AG04449 (cell line): Measurements from ENCODE around the gene WBP1.
"Not testable (repeated sequence)": the region's sequence is repeated elsewhere in the genome, so short reads cannot be mapped to it uniquely, and the experiment has no call there.

Experiments used
- CTCF ChIA-PET: fragments of 350-600 bp; formaldehyde crosslinking; extraction: SDS; loops from one replicate; lab custom pipeline; 2021; ENCODE audit warnings: antibody characterized with exemption; lab: Yijun Ruan, JAX
- POLR2A ChIA-PET: fragments of 400-600, 350-600 bp; formaldehyde crosslinking; extraction: SDS; loops from one replicate; lab custom pipeline; 2020; ENCODE audit warnings: antibody characterized with exemption, inconsistent platforms; lab: Yijun Ruan, JAX
- DNase-seq: peaks from one replicate; pipeline ENCODE4 v3.0.0-alpha.2; 2010; ENCODE audit warnings: low read depth, low spot score
- H3K4me3 ChIP-seq: 2 replicates; pipeline ENCODE4 v1.5.1; 2011; ENCODE audit warnings: low read depth, mild to moderate bottlenecking, control low read depth, low read length
- CTCF ChIP-seq: IDR thresholded peaks from one replicate; pipeline ENCODE4 v1.5.1; 2011; ENCODE audit warnings: mild to moderate bottlenecking, moderate library complexity, low read length, control low read depth, inconsistent platforms; ENCODE audit not compliant: insufficient read depth; ENCODE audit errors: missing control alignments

The WBP1 gene

GRCh38 chr2:74474481-74474880, 16.2 kb downstream of the WBP1 start:
- H3K4me3 ChIP-seq, result no peak overlapping the region
- POLR2A ChIA-PET, result interaction anchor here (0.6 to 2.5 kb wide), 2 partner anchors 16 to 109 kb away, joined by 3 to 8 read pairs; partner anchors contain the start of gene WBP1
- no peak for TF ChIP-seq CTCF
- CTCF ChIA-PET, result interaction anchor here (0.7 to 4.1 kb wide), 5 partner anchors 8 to 169 kb away, joined by 3 to 32 read pairs (median 4); partner anchors contain the start of genes CCDC142, PCGF1 and TTC31
- DNase-seq, result no peak

GRCh38 chr2:74474899-74475298, 16.7 kb downstream of the WBP1 start:
- peak; percentile 10 for TF ChIP-seq CTCF
- POLR2A ChIA-PET, result interaction anchor here (2.5 kb wide), 1 partner anchor 16 kb away, joined by 8 read pairs; the partner anchor contains the start of gene WBP1
- no peak for DNase-seq
- CTCF ChIA-PET, result interaction anchor here (0.7 to 4.1 kb wide), 4 partner anchors 7 to 169 kb away, joined by 3 to 32 read pairs (median 10); partner anchors contain the start of genes CCDC142 and TTC31
- H3K4me3 ChIP-seq, result no peak overlapping the region

- no peak for DNase-seq
- ChIA-PET POLR2A (interaction anchor here (0.6 to 3.1 kb wide), 12 partner anchors 8 to 357 kb away, joined by 3 to 10 read pairs (median 4); partner anchors contain the start of genes MRPL53 and WBP1), CTCF (interaction anchor here (1.0 to 15.3 kb wide), 15 partner anchors 9 to 148 kb away, joined by 3 to 401 read pairs (median 9); partner anchors contain the start of genes AUP1, HTRA2, INO80B and LBX2)
- peak overlapping the region; percentile 99 for H3K4me3 ChIP-seq
- TF ChIP-seq CTCF, result no peak
These were observed 23.2 kb downstream of the WBP1 start for GRCh38 chr2:74481431-74481830.

GRCh38 chr2:74481961-74482800, 23.9 kb downstream of the WBP1 start:
- ChIA-PET POLR2A (interaction anchor here (0.8 to 3.1 kb wide), 17 partner anchors 9 to 107 kb away, joined by 3 to 10 read pairs (median 5); partner anchors contain the start of genes AUP1, HTRA2, INO80B and LBX2), CTCF (interaction anchor here (1.0 to 15.3 kb wide), 21 partner anchors 9 to 147 kb away, joined by 3 to 401 read pairs (median 9); partner anchors contain the start of genes AUP1, HTRA2, INO80B and LBX2)
- no peak for TF ChIP-seq CTCF
- peak overlapping the region; percentile 99 for H3K4me3 ChIP-seq
- DNase-seq, result no peak

GRCh38 chr2:74482801-74483674, 24.8 kb downstream of the WBP1 start, which contains the start of the genes CCDC142 and TTC31:
CCDC142 (minus strand) TSS chr2:74482998; CDS start chr2:74482837, 161 bp downstream.
TTC31 (plus strand) TSS chr2:74483081; CDS start chr2:74483096, 15 bp downstream.
- POLR2A ChIA-PET, result interaction anchor here (0.8 to 3.1 kb wide), 15 partner anchors 10 to 106 kb away, joined by 3 to 10 read pairs (median 5); partner anchors contain the start of genes AUP1, HTRA2, INO80B and LBX2
- peak; percentile 58 for DNase-seq
- peak within 1 kb of the TSS; percentile 99 for H3K4me3 ChIP-seq
- CTCF ChIA-PET, result interaction anchor here (0.6 to 15.3 kb wide), 23 partner anchors 10 to 155 kb away, joined by 3 to 401 read pairs (median 9); partner anchors contain the start of genes AUP1, HTRA2, INO80B and LBX2
- peak; percentile 88 for TF ChIP-seq CTCF

- DNase-seq, result not testable (repeated sequence)
- peak overlapping the region; percentile 99 for H3K4me3 ChIP-seq
- POLR2A ChIA-PET, result interaction anchor here (1.2 to 3.1 kb wide), 4 partner anchors 17 to 104 kb away, joined by 3 to 10 read pairs (median 6); partner anchors contain the start of genes AUP1 and HTRA2
- CTCF ChIA-PET, result interaction anchor here (0.6 to 15.3 kb wide), 18 partner anchors 9 to 154 kb away, joined by 3 to 401 read pairs (median 10); partner anchors contain the start of genes AUP1, HTRA2, INO80B and LBX2
These were observed 25.5 kb downstream of the WBP1 start for GRCh38 chr2:74483675-74484164.
